ENCODE results near the gene EPHX1.

The EPHX1 gene

DNA sequence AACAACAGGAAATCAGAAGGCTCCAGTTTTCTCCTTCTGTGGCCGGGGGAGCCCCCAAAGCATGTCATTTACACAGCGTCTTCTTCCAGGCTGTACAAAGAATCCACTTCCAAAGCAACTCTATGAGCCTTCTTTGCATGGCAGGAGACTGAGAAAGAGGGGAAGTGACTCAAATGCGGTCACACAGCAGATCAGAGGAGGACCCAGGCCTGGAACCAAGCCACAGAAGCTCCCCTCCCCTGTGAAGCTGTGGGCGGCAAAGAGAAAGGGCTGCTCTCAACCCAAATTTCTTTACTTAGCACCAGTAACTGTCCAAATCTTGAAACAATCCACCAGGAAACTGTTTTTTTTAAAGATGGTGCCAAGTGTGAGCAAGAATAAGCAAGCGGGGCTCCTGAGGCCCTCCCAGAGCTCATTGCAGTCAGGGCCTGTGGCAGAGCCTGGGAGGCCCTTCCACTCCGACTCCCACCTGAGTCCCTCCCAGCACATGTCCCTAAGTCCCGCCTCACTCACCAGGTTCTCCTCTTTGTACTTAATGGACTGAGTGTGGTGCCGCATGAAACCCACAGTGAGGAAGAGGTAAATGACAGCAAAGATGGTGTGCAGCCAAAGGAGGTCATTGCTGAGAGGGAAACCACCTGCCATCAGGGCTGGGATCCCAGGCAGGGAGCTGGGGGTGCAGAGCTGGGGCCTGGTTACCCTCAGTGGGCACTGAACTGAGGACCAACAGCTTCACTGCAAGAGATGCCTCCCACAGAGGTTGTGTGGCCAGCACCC, 56.3 kb downstream of the EPHX1 start:
- DNase-seq = no peak

DNA sequence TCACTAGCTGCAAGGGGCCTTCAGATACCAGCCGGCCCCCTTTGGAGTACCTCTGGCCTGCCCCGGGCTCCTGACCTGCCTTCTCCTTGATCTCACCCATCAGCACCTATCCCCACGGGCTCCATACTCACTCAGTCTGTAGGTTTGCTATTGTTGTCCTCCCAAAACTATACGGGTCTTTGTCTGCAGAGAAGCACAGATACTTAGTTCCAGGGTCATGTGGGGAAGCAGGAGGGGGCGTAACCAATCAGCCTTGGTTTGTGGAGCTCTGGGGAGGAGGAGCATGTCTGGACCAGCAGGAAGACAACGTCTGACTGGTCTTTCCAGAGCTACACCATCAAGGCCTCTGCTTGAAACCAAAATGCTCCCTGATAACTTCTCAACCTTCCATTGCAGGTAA, 57.1 kb downstream of the EPHX1 start:
- DNase-seq = no peak

DNA sequence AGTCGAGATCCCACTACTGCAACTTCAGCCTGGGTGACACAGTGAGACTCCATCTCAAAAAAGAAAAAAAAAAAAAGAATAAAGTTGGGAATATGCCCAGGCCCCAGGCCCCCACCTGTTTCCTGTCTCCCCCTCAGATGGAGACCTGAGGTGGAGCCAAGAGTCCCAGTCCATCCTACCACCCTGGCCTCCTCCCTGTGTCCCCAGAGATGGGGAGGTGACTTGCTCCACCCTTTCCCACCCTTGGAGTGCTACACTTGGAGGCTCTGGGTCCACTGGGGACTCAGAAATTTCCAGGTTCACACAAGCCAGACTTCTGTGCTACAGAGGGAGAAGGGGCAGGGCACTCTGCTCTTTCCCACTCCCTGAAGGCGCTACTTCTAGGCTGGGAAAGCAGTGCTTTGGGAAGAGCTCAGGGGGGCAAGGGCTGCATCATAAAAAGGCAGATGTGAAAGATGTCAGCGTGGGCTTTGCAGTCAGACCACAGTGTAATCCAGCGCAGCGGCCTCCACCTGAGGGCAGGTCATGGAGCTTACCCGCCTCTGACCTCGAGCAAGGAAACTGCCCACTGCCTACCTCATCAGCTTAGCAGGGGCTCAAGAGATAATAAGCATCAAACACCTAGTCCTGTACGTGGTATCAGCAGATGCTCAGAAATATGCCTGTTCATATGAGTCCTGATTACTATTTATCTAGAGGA, 58.9 kb downstream of the EPHX1 start:
- DNase-seq = peak; percentile 59

DNA sequence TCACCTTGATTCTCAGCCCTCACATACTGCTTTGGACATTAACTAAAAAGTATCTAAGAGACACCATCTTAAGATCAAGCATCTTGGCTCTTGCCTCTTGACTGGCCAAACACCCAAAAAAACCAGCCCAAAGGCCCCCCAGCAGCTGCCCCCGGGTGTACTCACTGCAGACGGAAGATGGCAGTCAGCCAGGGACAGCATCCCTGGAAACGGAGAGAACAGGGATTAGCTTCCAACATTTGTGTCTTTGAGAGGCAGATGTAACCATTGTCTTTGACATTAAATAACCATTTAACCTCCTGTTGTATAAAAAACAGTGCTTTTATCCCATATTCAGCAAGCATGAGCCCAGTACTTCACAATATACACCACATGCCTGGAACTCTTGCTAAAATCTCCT, 61.0 kb downstream of the EPHX1 start:
- no peak for DNase-seq

DNA sequence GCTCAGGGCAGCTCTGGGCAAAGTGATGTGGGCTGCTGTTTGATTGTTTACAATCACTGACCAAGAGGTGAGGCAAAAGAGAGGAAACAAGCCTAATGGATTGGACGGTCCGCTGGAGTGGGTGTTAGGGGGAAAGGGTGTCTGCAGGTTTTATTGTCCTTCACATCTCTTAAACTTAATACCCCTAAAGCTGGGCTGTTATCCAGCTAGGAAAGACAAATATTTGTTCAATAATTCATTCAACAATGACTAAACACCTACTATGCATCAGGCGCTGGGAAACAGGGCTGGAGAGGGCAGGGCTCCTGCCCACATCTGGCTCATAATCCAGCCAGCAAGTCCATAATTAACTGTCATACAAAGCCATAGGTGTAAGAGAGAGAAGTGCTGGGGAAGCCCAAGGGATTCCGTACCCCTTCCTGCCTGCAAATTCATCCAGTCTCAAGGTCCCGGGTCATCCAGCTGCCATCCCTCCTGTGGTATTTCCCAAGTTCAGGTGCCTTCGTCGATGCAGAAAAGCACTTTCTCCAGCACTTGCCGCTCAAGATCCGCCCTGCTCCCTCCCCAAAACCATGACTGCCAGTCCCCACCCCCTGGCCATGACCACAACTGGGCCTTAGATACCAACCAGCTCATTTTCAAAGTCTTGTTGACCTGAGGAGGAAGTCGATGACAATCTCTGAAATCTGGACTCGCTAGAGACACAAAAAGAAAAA, 61.6 kb downstream of the EPHX1 start:
- DNase-seq = no peak

DNA sequence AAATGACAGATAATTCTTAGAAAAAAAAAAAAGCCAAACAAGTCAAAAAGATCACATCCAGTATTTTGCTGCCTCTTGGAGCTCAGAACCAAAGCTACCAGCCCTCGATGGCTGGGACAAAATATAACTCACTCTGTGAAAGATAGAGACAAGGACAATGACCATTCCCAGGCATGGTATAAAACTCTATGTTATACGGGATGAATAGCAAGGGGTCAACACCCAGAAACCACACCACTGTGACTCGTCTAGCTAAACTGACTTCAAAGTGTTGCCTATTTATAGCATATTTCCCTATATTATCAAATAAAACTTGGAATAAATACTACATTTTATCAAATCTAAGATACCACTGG, 62.1 kb downstream of the EPHX1 start:
- no peak for DNase-seq

DNA sequence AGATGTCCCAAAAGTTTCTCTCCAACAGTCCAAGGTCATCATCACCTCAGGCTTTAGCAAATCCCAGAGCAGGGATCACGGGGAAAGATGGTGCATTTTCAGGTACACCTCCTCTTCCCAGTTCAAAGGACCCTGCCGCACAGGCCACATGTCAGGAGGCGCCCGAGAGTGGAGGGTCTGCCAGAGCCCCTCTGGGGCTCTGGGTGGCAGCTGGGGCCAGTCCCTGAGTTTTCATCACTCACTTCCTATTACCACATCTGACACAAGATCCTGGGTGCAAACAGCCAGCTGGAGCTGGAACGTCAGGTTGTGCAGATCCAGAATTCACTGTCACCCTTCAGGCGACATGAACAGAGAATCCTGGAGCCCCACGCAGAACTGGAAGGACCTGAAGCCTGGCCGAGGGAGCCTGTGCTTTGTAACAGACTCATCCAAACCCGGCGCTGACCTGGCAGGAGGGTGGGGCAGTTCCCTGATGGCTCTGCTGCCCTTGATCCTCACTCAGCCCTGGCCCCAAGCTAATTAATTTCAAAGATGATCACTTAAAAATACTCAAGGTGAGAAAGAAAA, 63.4 kb downstream of the EPHX1 start:
- no peak for DNase-seq

DNA sequence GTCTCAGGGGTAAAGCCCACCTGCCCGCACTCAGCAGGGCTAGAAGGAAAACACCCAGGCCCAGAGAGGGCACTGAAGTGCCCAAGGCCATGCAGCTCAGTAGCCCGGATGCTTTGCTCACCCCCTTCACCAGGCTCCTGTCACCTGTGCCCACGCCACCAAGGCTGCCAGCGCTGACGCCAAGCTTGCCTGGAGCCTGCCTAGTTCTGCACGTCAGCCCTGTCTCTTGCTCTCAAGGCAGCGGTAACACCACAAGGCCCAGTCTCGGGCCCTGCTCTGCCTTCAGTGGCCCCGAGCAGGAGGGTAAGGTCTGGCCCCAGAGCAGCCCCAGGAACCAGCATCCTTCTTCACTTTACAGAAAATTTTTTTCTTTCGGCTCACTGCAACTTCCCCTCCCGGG, 64.5 kb downstream of the EPHX1 start:
- no peak for DNase-seq

DNA sequence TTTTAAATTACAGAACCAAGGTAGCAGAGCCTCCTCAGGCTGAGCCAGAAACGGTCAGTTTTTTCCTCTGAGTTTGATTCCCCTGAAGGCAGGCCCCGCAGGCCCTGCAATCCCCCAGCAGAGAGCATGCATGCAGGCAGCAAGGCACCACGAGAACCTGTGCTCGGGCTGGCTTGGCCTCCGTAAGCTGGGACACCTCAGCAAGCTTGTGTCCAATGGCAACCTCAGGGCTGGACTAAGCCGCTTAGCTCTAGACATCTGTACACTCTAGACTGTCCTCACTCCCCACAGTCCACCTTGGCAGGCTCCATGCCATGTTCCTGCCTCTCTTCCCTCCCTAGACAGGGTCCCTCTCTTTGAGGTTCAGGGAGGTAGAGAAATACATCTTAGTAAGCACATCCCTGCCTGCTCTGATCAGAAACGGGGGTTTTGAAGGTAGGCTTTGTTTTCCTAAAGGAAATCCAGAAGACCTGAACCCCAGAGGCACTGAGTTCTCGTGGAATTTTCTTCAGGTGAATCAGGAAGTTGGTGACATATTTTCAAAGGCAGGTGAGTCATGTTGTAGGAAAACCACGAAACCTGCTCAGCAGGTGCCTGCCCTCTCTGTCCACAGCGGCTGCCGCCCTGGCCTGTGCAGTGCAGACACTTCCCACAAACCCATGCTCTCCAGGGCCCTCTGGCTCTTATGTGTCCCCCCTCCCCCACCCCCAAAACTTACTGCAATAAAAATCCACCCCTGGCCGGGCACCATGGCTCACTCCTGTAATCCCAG, 65.3 kb downstream of the EPHX1 start:
- peak; percentile 96 for DNase-seq

DNA sequence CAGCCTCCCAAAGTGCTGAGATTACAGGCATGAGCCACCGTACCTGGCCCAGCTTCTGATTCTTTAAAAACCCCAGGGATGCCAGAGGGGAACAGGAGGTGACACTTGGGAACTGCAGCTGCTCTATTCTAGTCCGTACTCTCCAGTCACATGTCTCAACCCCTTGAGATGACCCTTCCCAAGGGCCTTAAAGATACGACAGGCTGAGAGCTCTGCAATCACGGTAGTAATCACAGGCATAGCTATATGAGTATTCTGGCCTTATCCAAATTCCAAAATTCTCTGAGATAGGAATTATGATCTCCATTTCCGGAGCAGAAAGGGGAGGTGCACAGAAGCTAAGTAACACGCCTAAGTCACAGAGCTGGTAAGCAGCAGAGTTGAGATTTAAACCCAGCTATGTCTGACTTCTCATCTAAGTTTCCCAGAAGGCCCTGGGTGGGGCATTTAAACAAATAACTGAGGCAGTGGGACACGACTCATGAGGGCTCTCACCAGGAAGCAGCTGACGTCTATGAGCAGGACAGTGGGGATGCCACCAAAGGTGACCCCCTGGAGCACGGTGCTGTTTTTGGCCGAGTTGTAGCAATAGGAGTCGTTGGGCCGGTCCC, 67.1 kb downstream of the EPHX1 start:
- no peak for DNase-seq

DNA sequence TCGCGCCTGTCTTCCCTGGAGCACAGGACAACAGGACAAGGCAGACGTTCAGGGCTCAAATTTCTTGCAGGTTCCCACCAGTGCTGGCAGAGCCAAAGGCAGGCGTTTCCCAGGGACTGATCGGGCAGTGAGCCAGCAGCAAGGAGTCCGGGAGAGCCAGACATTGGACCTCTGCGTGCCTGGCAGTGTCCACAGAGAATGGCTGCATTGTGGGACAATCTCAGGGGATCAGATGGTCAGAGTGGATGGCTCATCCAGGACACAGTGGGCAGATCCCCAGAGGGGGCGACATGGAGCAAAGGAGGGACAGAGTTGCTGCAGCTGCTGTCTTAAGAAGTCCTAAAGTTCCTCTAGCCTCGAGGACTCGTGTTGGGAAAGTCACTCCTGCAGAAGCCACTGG, 67.7 kb downstream of the EPHX1 start:
- peak; percentile 84 for DNase-seq

DNA sequence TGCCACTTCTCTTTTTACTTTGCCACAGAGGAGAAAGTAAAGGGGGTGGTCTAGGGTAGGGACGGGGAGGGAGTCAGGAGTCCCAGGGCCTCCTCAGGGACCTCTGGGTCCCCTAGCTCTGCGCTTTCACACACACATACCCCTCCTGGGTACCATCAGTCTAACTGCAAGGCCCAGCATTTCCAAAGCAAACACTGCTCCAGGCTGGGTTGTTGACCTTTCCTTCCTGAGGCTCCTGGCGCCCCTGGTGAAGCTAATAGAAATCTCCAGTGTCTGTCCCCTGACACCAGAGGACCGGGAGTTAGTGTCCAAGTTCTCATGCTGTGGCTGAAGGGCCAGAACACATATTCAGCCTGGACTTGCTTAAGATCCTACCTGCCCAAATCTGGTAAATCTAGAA, 68.4 kb downstream of the EPHX1 start:
- DNase-seq = no peak

DNA sequence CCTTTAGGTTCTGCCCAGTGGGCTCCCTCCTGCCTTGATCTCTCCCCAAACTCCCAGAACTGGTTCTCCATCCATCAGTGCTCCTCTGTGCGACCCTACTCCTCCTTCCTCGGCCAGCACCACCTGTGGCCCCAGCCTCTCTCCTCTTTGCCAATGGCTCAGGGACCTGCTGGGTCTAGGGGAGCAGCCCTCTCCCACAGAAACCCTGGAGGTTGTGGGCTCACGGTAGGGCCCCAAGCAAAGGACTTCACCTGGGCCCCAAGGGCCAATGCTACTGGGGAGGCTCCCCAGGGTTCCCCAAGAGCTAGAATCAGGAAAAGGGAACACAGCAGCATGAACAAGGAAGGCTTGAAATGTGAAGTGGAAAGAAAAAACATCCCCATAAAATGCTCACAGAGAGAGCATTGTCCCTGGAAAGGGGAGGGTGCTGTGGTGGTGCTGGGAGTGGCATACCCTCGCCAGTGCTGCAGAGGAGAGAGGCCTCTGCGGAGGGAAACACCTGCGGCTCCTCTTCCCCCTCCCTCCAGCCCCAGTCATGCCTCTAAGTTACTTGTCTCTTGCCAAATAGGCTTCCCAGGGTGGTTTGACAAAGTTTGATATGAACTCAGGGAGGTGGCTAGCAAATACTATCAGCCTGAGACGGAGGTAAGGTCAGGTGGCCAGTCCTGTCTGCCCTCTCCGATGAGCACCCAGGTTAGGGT, 69.7 kb downstream of the EPHX1 start:
- DNase-seq = no peak

DNA sequence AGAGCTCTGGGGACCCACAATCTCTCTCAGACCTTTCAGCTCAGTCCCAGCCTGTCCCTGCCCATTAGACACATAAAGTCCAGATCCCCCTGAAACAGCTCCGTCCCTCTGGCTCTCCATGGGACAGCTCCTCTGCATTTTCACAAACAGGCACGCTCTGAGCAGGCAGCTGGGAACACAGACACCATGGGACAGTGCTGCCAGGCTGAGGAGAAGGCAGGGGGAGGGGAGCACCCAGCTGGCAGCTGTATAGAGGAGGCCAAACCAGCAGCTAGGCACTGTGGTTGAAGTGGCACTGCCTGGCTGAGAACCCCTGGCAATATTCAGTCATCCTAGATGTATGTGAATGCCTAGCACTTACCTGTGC, 70.3 kb downstream of the EPHX1 start:
- no peak for DNase-seq

DNA sequence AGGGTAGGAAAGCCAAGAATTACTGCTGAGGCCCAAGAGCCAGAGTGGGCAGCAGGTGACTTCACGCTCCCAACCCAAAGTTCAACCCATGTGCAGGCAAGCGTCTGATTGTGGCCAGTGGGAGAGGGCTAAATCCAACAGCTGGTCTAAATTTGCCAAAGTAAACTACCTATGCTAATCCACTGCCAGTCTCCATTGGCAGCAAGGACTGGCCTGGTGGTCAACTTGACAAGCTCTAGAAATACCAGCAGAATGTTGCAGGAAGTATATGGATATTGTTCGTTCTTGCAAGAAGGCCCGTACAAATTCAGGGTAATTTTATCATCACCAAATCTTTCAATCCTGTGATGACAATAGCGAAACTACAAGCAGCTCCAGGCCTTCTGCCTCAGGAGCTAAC, 70.7 kb downstream of the EPHX1 start:
- DNase-seq = no peak

DNA sequence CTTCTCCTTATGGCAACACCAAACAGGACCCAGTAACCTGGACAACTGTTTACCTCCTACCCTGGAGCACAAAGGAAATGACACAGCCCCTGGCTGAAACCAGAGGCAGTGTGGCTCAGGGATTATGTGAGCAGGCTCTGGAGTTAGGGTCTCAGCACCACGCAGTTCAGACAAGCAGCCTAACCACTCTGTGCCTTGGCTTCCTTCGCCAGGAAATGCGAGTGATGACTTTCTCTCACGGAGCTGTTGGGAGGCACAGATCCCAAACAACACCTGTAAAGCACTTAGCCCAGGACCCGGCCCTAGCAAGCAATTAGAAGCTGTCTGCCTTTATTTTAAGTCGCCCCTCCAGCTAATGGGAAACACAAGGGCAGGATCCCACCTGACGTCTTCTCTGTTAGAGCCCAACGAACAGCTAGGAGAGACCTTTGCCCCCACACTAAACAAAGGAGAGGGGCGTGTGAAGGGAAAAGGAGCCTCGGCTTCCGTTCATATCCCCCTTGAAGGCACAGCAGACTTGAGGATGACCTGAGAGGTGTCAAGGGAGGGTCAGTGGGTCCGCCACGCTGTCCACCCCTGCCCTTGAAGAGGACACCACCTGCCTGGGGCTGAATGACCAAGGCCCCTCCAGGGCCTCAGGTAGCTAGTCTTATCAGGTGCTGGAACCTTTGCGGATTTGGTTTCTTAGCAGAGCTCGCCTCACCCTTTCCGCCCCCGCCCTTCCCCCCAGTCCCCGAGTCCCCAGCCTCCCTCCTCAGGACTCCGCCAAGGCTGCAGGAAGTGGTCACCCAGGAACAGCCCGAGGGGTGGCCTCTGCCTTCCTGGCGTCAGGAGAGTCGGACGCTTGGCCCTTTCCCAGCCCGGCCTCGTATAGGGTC, 71.4 kb downstream of the EPHX1 start:
- no peak for DNase-seq

DNA sequence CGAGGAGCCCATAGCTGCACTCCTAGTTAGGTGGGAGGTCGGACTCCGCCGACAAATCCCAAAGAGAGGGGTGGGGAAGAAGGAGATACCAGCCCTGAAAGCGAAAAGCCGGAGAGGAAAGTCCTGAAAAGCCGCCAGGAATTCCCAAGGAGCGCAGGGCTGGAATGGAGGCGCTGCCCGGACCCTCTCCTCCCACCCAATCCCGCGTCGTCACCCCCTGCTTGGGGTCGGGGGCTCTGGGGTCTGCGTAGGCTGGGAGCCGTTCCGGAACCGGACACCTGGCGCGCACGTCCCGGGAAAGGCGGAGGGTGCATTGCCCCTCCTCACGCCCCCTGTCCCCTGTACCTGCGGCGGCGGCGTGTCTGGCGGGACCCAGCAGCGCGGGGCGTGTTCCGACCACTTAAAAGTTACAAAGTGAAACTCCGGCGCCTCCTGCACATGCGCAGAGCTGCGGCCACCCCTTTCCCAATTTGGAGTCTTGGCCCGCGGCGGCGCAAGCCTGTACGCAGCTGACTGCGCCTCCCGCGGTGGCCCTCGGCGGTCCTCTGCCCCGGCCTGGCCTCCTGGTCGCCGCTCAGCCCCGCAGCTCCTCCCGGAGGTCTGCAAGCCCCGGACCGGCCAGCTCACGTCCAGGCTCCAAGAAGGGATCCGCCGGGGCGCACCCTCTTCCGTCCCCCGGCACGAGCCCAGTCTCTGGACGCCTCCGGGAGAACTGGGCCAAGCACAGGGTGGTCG, 72.2 kb downstream of the EPHX1 start, which contains the start of gene TMEM63A:
Gene TMEM63A, minus strand, starts transcription at position 422 of the 735 bp plus-strand sequence. CDS start 4,800 bp downstream, outside the sequence.
- peak; percentile 60 for DNase-seq

DNA sequence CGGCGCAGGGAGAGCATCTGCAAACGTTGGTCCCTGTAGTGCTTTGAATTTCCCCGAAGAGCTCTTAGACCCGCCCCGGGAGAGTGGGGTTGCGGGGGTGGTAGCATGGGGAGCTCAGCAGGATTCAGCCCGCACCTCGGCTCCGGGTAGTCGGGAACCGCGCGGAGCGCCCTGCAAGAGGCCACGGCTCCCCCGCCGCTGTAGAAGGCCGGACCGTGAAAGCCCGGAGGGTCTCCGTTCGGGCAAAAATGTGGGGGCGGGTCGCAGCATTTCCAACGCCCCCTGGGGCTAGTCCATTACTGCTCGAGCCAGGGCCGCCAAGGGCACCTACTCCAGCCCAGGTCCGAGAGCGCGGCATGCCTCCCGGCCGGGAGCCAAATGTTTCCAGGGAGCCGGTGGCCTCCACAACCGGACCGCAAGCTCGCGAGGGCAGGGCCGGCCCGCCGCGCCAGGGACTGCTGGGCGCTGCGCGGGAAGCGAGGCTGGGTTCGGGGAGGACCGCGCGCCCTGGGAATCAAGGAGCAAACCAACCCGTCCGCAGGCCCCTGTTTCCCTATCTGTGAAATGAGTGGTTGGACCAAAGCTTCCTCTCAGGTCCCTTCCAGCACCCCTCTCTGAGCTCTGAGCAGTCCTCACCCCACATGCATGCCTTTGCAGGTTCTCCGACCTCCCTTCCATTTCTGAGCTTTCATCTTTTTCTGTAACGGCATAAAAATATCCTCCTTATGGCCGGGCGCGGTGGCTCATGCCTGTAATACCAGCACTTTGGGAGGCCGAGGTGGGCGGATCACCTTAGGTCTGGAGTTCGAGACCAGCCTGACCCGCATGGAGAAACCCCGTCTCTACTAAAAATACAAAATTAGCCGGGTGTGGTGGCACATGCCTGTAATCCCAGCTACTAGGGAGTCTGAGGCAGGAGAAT, 73.0 kb downstream of the EPHX1 start:
- DNase-seq = no peak

All from NCI-H82 (cell line).